ENCODE data around the gene CACNG4. TPM values are rescaled to one million over a fixed set of nuclear protein-coding genes. Genes with fewer than 3 reads are reported as not detected.

The CACNG4 gene
- total and polyA plus RNA-seq, 2 of the 4 experiments (the other 2 are of a cell fraction) = under 0.01 to 0.53 TPM

DNA sequence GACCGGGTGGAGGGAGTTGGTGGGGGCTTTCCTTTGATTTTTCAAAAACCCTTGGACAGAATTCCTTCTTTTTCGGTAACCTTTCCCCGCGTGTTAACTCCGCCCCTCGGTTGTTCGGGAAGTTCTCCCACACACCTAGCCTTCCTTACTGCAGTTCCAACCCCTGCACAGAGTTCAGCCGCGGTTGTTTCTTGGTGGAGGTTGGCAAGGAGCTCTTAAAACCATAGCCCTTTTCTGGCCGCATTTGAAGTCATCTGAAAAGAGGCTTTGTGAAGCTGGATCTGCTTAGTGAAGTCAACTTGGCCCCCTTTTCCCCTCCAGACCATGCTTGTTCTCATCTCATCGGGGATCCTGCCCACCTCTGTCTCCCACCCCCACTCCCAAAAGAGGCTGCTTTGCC, 1.8 kb downstream of the CACNG4 start:
- in situ Hi-C loops (cut with MboI; ENCODE audit: low sequenced_read_pairs) (no loop called here), dilution Hi-C loops (cut with HindIII; ENCODE audit: low sequenced_read_pairs, unreplicated experiment) (no loop called here), intact Hi-C loops (cut with micrococcal nuclease) (no loop called here)
- Histone ChIP-seq H4K20me1 (ENCODE audit: insufficient read depth, low read length) (no peaks in the 10 kb centered on the region), H4K5ac (ENCODE audit: low read depth, low read length) (no peak overlapping the region), H3K14ac (replicated peaks; ENCODE audit: low read depth, low read length) (no peak overlapping the region), H2BK15ac (ENCODE audit: low read depth, low read length) (no peak overlapping the region), H3K4me1 (ENCODE audit: control insufficient read depth, insufficient read depth, low read length) (peaks cover 3% of the 10 kb centered on the region), H2AFZ (replicated peaks; ENCODE audit: low read length, poor library complexity) (no peak overlapping the region), H3K23ac (ENCODE audit: low read depth, low read length) (no peak overlapping the region), H3K27me3 (ENCODE audit: control insufficient read depth, insufficient read depth, low read length) (peaks cover 80% of the 10 kb centered on the region), H3K4ac (ENCODE audit: low read depth, low read length) (no peak overlapping the region), H3K27ac (ENCODE audit: insufficient read depth, low read length) (no peak overlapping the region), H2BK120ac (ENCODE audit: low read depth, low read length) (no peak overlapping the region), H3K18ac (ENCODE audit: low read depth, low read length) (no peak overlapping the region), H3K4me3 (ENCODE audit: insufficient read depth, low read depth, low read length) (no peak overlapping the region), H2AK5ac (ENCODE audit: low read depth, low read length) (no peak overlapping the region), H3K4me2 (ENCODE audit: low read depth, low read length) (no peak overlapping the region), H3K9ac (ENCODE audit: low read depth, low read length) (no peak overlapping the region), H4K91ac (ENCODE audit: insufficient read depth, low read depth, low read length) (no peak overlapping the region), H3K9me3 (ENCODE audit: control insufficient read depth, insufficient read depth, low read length) (no peaks in the 10 kb centered on the region), H2AK9ac (replicated peaks; ENCODE audit: low read depth, low read length, poor library complexity) (no peak overlapping the region), H3K56ac (ENCODE audit: extremely low read depth, insufficient read depth, low read length) (no peak overlapping the region), H4K8ac (ENCODE audit: low read depth in 2 of 2, low read length in 2 of 2) (no peak overlapping the region), H3K79me1 (ENCODE audit: low read depth in 1 of 2, low read length in 2 of 2) (no peaks in the 10 kb centered on the region), H3K9me1 (ENCODE audit: insufficient read depth, low read length) (no peaks in the 10 kb centered on the region), H3K36me3 (ENCODE audit: control insufficient read depth, insufficient read depth, low read length) (no peaks in the 10 kb centered on the region), H2BK20ac (ENCODE audit: low read depth, low read length) (no peak overlapping the region), H2BK5ac (ENCODE audit: low read depth, low read length, poor library complexity, severe bottlenecking) (no peak overlapping the region)
- CTCF ChIA-PET = no interaction called here
- TF ChIP-seq RCOR1 (IDR thresholded peaks at IDR 0.05; ENCODE audit: insufficient replicate concordance, low read length) (no peak), SMC3 (IDR thresholded peaks at IDR 0.05; ENCODE audit: low read depth, low read length) (no peak), MXI1 (IDR thresholded peaks at IDR 0.05; ENCODE audit: borderline replicate concordance, low read depth, low read length) (no peak), CHD1 (IDR thresholded peaks at IDR 0.05; ENCODE audit: low read depth, low read length) (no peak), POLR2A (IDR thresholded peaks at IDR 0.05; ENCODE audit: low read depth, low read length) (no peak), RAD21 (IDR thresholded peaks at IDR 0.05; ENCODE audit: low read length) (no peak)
- TF ChIP-seq, protein P1, sequence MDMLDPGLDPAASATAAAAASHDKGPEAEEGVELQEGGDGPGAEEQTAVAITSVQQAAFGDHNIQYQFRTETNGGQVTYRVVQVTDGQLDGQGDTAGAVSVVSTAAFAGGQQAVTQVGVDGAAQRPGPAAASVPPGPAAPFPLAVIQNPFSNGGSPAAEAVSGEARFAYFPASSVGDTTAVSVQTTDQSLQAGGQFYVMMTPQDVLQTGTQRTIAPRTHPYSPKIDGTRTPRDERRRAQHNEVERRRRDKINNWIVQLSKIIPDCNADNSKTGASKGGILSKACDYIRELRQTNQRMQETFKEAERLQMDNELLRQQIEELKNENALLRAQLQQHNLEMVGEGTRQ (IDR thresholded peaks at IDR 0.05; ENCODE audit: low read depth, low read length) = no peak
- TF ChIP-seq, protein P2, sequence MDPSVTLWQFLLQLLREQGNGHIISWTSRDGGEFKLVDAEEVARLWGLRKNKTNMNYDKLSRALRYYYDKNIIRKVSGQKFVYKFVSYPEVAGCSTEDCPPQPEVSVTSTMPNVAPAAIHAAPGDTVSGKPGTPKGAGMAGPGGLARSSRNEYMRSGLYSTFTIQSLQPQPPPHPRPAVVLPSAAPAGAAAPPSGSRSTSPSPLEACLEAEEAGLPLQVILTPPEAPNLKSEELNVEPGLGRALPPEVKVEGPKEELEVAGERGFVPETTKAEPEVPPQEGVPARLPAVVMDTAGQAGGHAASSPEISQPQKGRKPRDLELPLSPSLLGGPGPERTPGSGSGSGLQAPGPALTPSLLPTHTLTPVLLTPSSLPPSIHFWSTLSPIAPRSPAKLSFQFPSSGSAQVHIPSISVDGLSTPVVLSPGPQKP (IDR thresholded peaks at IDR 0.05; ENCODE audit: borderline replicate concordance, low read depth, low read length) = no peak
- TF ChIP-seq, protein P3, sequence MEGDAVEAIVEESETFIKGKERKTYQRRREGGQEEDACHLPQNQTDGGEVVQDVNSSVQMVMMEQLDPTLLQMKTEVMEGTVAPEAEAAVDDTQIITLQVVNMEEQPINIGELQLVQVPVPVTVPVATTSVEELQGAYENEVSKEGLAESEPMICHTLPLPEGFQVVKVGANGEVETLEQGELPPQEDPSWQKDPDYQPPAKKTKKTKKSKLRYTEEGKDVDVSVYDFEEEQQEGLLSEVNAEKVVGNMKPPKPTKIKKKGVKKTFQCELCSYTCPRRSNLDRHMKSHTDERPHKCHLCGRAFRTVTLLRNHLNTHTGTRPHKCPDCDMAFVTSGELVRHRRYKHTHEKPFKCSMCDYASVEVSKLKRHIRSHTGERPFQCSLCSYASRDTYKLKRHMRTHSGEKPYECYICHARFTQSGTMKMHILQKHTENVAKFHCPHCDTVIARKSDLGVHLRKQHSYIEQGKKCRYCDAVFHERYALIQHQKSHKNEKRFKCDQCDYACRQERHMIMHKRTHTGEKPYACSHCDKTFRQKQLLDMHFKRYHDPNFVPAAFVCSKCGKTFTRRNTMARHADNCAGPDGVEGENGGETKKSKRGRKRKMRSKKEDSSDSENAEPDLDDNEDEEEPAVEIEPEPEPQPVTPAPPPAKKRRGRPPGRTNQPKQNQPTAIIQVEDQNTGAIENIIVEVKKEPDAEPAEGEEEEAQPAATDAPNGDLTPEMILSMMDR (conservative IDR thresholded peaks at IDR 0.05; ENCODE audit: low read depth, low read length) = no peak
- DNase-seq (no peak), ATAC-seq (ENCODE audit: low read depth) (no peak)
- no CpG with 5 or more reads among the region's 11 CpGs for WGBS, 2 experiments (ENCODE audit: extremely low coverage in 2 of 2, insufficient read length in 1 of 2)
- BruUV-seq (replicated peaks) = no TSS peak
- POLR2A ChIA-PET (ENCODE audit: unreplicated experiment) = no interaction called here

Data from IMR-90 (cell line).